GM12872 (cell line): ENCODE results near the gene TSPAN5.

ENCODE experiments used
- CTCF ChIP-seq: IDR thresholded peaks from 3 replicates; pipeline ENCODE4 v1.5.1; 2011; ENCODE audit warnings: low read depth, mild to moderate bottlenecking, low read length, moderate library complexity; ENCODE audit not compliant: insufficient read depth

The TSPAN5 gene

GRCh38 chr4:98641906-98642668 is 16.3 kb downstream of the TSPAN5 start:
- TF ChIP-seq CTCF: no peak

GRCh38 chr4:98641376-98641775 is 17.0 kb downstream of the TSPAN5 start:
- TF ChIP-seq CTCF: no peak

GRCh38 chr4:98639523-98639922 is 18.9 kb downstream of the TSPAN5 start:
- no peak for TF ChIP-seq CTCF

- no peak for TF ChIP-seq CTCF
Measured at GRCh38 chr4:98639108-98639507, 19.3 kb downstream of the TSPAN5 start.

- TF ChIP-seq CTCF: no peak
Measured at GRCh38 chr4:98638661-98639060, 19.8 kb downstream of the TSPAN5 start.

- TF ChIP-seq CTCF: no peak
Measured at GRCh38 chr4:98634061-98634460, 24.4 kb downstream of the TSPAN5 start.

- TF ChIP-seq CTCF: no peak
Measured at GRCh38 chr4:98633159-98633558, 25.3 kb downstream of the TSPAN5 start.
